ENCODE measurements around the gene PSAPL1. TPM values are rescaled to one million over a fixed set of nuclear protein-coding genes. Genes with fewer than 3 reads are reported as not detected.

The PSAPL1 gene
- total RNA-seq, 1 experiment from 2014 or later = 0.15 TPM

DNA sequence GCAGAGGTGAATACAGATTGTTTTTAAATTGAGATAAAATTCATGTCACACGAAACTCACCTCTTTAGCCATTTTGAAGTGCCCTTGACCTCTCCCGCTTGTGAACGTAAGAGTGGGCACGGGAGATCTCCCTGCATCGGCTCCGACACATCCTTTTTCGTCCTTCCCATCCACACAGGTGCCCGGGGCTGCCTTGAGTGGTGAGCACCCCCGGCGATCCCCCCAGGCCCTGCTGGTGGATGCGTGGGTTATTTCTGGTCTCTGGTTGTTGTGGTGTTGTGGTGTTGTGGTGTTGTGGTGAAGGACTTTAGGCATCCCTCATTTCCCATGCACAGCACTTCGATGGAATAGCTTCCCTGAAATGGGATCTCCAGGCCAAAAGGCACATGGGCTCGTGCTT, 46.1 kb downstream of the PSAPL1 start:
- ChIA-PET CTCF (no interaction called here), POLR2A (ENCODE audit: unreplicated experiment) (no interaction called here)
- H3K36me3 ChIP-seq (ENCODE audit: low read depth) = no peaks in the 10 kb centered on the region

GRCh38 chr4:7387925-7388324, 46.8 kb downstream of the PSAPL1 start:
- no peak overlapping the region for H3K4me2 ChIP-seq
- ChIA-PET CTCF (no interaction called here), POLR2A (ENCODE audit: unreplicated experiment) (no interaction called here)
- H3K9me2 ChIP-seq (ENCODE audit: insufficient read depth) = no peaks in the 10 kb centered on the region
- no peak overlapping the region for H3K4me3 ChIP-seq
- DNase-seq = no peak
- H3K9me3 ChIP-seq (ENCODE audit: insufficient read depth, low read depth) = no peaks in the 10 kb centered on the region
- no peaks in the 10 kb centered on the region for H3K36me3 ChIP-seq (ENCODE audit: low read depth)
- TF ChIP-seq EZH2 (IDR thresholded peaks at IDR 0.05; ENCODE audit: low read depth) = no peak
- no peak for TF ChIP-seq CTCF (conservative IDR thresholded peaks at IDR 0.05)
- H3F3A ChIP-seq (ENCODE audit: insufficient read depth, low read depth) = no peaks in the 10 kb centered on the region
- H3K79me2 ChIP-seq (ENCODE audit: low read depth) = no peaks in the 10 kb centered on the region
- no peak overlapping the region for H3K27ac ChIP-seq
- H3K27me3 ChIP-seq (ENCODE audit: insufficient read depth, low read depth) = no peaks in the 10 kb centered on the region
- H2AFZ ChIP-seq = no peak overlapping the region
- intact Hi-C loops (cut with micrococcal nuclease; ENCODE audit: unreplicated experiment) = no loop called here
- BruUV-seq (replicated peaks) = no TSS peak
- no peaks in the 10 kb centered on the region for H4K20me1 ChIP-seq (ENCODE audit: insufficient read depth)
- H3K4me1 ChIP-seq (replicated peaks; ENCODE audit: insufficient read depth) = no peaks in the 10 kb centered on the region

More for the DNA sequence above, 46.1 kb downstream of the PSAPL1 start:
- Histone ChIP-seq H3K4me3 (no peak overlapping the region), H2AFZ (no peak overlapping the region), H3K4me1 (replicated peaks; ENCODE audit: insufficient read depth) (no peaks in the 10 kb centered on the region), H3K79me2 (ENCODE audit: low read depth) (no peaks in the 10 kb centered on the region), H4K20me1 (ENCODE audit: insufficient read depth) (no peaks in the 10 kb centered on the region), H3K27me3 (ENCODE audit: insufficient read depth, low read depth) (no peaks in the 10 kb centered on the region), H3K9me3 (ENCODE audit: insufficient read depth, low read depth) (no peaks in the 10 kb centered on the region), H3K27ac (no peak overlapping the region), H3F3A (ENCODE audit: insufficient read depth, low read depth) (no peaks in the 10 kb centered on the region), H3K9me2 (ENCODE audit: insufficient read depth) (no peaks in the 10 kb centered on the region), H3K4me2 (no peak overlapping the region)
- BruUV-seq (replicated peaks) = no TSS peak
- intact Hi-C loops (cut with micrococcal nuclease; ENCODE audit: unreplicated experiment) = no loop called here
- no peak for TF ChIP-seq CTCF (conservative IDR thresholded peaks at IDR 0.05)
- TF ChIP-seq EZH2 (IDR thresholded peaks at IDR 0.05; ENCODE audit: low read depth) = no peak
- DNase-seq = no peak

DNA sequence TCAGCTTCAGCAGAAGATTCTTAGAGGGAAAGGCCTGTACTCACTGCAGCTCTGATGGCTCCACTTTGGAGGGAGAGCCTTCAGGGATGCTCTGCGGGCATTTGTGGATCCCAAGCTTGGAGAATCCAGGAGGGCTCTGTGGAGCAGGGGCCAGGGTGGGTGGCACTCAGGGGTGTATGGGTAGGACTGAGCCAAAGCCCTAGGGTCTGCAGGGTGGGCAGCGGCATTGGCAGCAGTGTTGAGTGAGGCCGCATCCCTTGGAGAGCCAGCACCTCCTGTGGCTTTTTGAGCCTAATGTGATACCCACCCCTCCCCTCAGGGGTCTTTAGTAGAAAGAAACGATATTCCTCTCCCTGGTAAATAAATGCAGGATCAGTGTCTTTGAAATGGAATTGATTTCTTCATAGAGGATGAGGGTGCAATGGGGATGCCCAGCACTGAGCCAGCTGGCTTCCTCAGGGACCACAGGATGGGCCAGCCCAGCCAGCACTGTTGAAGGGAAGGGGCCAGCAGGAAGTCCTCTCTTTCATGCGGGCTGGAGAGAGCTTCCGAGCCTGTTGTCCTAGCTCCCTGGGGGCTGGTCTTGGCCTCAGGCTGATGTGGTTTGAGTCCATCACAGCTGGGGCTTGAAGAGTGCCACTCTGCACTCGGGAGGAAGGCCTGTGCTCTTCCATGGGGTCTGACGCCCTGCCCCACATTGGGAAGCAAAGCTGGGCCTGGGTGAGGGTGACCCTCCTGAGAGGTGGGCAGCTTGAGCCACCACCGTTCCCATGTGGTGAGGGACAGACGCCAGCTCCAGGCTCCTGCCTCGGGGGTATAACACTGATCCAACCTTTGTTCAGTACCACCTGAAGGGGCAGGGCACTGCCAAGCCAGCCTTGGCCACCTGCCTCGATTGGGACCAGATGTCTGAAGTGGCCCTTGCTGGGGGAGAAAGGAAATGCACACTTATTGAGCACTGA, 49.5 kb downstream of the PSAPL1 start:
- CTCF ChIA-PET = no interaction called here

More for the DNA sequence above, 49.5 kb downstream of the PSAPL1 start:
- intact Hi-C loops (cut with micrococcal nuclease; ENCODE audit: unreplicated experiment) = no loop called here
- DNase-seq = no peak
- TF ChIP-seq CTCF (conservative IDR thresholded peaks at IDR 0.05) (no peak), EZH2 (IDR thresholded peaks at IDR 0.05; ENCODE audit: low read depth) (no peak)
- H3K9me2 ChIP-seq (ENCODE audit: insufficient read depth) = no peaks in the 10 kb centered on the region
- H3K9me3 ChIP-seq (ENCODE audit: insufficient read depth, low read depth) = no peaks in the 10 kb centered on the region
- no peaks in the 10 kb centered on the region for H3F3A ChIP-seq (ENCODE audit: insufficient read depth, low read depth)
- no TSS peak for BruUV-seq (replicated peaks)
- H3K4me3 ChIP-seq = no peak overlapping the region
- H2AFZ ChIP-seq = no peak overlapping the region
- no peaks in the 10 kb centered on the region for H3K79me2 ChIP-seq (ENCODE audit: low read depth)
- H3K27ac ChIP-seq = no peak overlapping the region
- H3K4me1 ChIP-seq (replicated peaks; ENCODE audit: insufficient read depth) = no peaks in the 10 kb centered on the region
- H3K36me3 ChIP-seq (ENCODE audit: low read depth) = no peaks in the 10 kb centered on the region
- H4K20me1 ChIP-seq (ENCODE audit: insufficient read depth) = no peaks in the 10 kb centered on the region
- no peaks in the 10 kb centered on the region for H3K27me3 ChIP-seq (ENCODE audit: insufficient read depth, low read depth)
- H3K4me2 ChIP-seq = no peak overlapping the region
- POLR2A ChIA-PET (ENCODE audit: unreplicated experiment) = no interaction called here

Data from PC-9 (cell line).